GM21825 (cell line): ENCODE measurements around the gene FBLN5.

Experiments
- ATAC-seq: cut with Tn5 transposase; IDR thresholded peaks from one replicate; pipeline ENCODE4 v1.9.1; 2021; ENCODE audit warnings: mild to moderate bottlenecking, moderate library complexity; ENCODE audit not compliant: unreplicated experiment

Gene FBLN5

GRCh38 chr14:91946622-91947474, 646 bp downstream of the FBLN5 start:
- no peak for ATAC-seq

DNA sequence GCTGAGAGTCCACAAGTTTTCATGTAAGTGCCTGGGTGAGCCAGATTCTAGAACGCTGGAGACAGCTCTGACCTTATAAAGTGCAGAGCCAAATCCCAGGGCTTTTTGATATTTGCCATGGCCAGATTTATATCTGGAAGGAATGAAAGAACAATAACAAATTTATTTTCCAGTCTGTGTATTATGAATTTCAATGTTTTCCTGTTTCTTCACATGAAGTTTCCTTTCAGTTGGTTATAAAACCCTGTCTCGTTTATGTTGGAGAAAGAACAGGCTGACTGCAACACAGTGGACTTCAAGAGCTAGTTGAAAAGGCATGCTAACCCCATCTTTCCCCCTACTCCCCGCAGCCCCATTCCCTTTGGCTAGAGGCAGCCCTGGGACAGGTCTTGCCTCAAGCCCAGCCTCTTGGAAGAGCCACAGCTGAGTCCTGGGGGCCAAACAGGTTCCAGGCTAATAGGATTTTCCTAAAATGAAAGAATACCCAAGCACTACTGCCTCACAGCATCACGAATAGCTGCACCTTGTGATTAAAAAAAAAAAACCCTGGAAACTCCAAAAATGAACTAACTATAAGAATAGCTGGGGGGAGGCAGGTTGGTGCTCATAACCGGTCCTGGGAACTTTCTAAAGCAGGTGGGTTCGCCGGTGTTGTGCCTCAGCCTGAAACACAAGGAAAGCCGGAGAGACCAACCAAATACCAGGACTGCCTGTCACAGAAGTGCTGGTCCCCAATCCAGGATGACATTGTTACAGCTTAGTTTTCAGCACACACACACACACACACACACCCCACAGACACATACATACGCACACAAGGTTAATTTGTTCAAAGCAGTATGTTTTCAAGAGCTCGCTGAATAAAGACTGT, 1.5 kb downstream of the FBLN5 start:
- ATAC-seq, result no peak

DNA sequence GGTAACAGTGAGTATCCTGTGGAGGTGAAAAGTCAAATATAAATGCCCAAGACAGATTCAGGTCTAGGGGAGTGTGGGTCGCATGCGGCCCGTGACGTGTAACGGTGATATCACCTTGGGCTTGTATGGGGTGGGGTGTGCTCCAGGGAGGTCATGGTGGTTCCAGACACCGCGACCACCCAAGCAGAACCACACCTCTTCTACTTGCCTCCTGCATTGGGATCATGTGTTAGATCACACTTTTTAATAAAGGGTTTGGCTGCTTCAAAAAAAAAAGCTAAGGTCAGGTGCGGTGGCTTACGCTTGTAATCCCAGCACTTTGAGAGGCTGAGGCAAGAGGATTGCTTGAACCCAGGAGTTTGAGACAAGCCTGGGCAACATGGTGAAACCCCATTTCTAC, 4.5 kb downstream of the FBLN5 start:
- no peak for ATAC-seq

DNA sequence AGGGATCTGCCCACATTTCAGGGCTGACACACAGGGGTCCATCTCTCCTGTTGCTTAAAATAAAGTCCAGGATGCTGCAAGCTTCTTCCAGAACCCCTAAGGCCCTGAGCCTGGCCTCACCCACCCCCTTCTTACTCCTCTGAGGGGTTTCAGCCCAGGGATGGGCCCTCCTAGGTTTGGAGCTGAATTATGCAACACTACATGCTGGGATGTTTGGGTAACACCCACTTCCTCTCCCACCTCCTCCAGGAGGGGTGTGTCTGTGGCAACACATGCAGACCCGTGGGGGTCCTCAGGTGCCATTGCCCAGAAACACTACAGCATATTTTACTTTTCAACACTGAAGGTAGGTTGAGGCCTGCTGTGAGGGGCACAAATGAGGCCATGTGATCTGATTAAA, 5.4 kb downstream of the FBLN5 start:
- ATAC-seq, result no peak

DNA sequence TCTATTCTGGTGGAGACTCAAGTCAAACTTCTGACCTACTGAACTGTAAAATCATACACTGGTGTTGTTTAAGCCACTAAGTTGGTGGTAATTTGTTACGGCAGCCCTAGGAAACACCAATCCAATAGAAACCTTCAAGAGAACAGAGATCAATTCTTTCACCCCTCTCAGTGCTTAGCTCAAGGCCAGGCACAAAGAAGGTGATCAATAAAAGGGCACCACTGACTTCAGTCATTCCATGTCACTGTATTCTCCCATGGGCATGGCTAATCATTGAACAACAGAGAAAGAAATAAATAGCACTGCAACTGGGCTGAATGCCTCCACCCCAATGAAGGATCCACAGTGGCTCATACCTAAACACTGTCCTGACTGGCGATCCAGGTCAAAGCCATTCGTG, 7.3 kb downstream of the FBLN5 start:
- no peak for ATAC-seq

DNA sequence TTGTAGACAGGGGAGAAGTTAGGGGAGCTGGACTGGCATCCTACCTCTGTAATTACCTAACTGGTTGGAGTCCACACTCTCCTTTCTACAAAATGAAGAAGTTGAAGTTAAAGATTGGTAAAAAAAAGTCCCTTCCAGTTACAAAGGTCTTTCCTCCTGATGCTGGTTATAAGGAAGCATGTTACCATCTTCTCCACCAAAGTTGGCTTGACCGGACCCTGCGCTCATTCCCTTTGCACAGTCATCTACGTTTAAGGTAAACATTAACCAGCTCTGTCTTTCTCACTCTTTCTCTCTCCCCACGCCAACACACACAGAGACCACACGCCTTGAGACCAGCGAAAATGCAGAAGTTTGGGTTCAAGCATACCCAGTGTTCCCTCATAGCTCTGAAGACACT, 11.9 kb downstream of the FBLN5 start:
- no peak for ATAC-seq

- no peak for ATAC-seq
Observed at GRCh38 chr14:91934554-91935285, 12.8 kb downstream of the FBLN5 start.

- ATAC-seq, result no peak
Observed at GRCh38 chr14:91931478-91932088, 15.9 kb downstream of the FBLN5 start.

GRCh38 chr14:91929700-91930099, 17.8 kb downstream of the FBLN5 start:
- no peak for ATAC-seq

DNA sequence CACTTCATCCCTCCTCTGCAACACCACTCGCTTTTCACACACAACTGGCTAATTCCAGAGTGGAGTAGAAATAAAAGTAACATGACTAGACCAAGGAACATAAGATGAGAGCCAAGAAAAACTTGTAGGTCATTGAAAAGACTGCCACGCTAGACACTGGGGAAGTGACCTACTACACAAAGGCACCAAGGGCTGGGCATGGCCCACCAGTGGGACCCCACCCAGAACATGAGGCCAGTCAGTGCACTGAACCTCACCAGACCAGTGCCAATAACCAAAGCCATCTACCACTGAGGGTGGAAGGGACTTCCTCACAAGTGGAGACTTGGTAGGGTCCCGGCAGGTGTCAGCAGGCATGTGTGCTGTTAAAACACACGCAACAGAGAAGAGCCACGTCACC, 19.7 kb downstream of the FBLN5 start:
- ATAC-seq, result no peak

GRCh38 chr14:91927191-91927590, 20.3 kb downstream of the FBLN5 start:
- ATAC-seq, result no peak

DNA sequence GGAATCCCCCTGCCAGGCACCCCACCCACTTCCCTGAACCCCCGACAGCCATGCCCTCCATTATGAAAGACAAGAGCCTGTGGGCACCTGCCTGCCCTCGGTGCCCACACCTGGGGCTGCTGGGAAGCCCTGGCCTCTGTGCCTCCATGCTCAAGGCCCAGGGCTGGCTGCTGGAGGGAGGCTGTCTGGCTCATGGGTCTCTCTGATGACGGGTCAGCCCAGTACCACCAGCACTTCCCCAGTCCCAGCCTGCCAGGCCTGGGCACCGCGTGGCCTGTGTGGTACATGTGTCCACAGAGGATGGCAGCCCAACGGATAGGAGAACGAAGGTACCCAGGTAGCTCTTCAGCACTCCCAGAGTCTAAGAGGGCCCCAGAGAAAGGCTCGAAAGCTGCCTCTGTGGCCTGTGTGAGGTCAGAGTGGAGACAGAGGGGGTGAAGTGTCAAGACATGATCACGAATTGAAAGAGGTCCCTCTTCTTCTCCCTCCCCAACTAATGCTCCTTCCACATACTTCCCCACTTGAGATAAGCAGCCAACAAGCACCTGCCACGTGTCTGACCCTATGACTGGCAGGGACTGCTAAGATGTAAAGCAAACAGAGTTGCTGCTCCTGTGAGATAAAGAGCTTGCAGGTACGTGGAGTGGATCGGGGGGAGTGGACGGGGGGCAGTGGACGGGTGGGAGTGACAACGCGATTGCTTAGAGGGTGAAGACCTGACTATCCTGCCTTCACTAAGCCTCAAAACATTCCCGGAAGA, 21.2 kb downstream of the FBLN5 start:
- ATAC-seq, result no peak

DNA sequence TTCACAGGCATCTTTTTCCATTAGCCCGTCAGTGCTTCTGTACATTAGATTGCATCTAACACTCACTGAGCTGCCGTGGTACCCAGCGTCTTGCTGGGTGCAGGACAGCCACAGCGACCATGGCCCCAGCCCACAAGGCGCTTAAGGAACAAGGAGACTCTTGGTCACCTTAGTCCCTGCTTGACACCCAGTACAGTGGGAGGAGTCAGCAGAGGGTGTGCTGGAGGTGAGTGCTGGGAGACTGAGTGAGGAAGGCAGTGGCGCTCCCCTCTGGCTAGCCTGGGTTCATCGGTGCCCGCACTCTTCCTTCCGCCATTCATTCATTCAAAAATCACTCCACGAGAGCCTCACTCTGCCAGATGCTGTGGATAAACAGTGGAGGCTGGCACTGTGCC, 21.8 kb downstream of the FBLN5 start:
- ATAC-seq, result no peak

DNA sequence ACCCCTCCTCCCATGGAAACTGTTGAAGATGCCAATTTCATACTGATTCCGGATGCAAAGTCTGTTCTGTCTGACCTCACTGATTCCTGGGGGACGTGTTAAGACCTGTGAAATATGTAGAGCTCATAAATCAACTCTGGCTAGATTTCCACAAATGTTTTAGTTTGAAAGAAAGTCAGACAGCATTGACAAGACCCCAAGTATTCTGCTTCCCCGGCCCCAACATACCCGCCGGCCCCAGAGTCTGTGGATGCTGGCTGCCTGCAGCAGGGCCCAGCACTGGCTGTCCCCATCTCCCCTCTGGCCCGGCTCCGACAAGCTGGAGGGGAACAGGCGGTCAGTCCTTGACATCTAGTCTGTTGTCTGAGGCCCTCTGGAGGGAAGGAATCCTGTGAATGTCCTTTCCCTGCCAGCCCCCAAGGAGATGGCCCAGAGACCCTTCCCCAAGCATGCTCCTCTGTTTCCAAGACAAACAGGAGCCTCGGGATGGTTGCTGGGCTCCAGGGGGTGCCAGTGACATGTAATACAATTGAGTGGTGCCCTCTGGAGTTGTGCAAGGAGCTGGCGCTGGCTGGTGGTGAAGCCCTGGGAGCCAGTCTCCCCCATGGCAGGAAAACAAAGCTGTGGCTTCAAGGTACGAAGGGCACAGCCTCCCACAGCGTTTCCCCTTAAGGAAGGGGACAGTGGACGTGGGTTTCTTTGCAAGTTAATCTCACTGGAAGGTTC, 22.3 kb downstream of the FBLN5 start:
- no peak for ATAC-seq

- ATAC-seq, result no peak
Observed at GRCh38 chr14:91920526-91920925, 27.0 kb downstream of the FBLN5 start.

DNA sequence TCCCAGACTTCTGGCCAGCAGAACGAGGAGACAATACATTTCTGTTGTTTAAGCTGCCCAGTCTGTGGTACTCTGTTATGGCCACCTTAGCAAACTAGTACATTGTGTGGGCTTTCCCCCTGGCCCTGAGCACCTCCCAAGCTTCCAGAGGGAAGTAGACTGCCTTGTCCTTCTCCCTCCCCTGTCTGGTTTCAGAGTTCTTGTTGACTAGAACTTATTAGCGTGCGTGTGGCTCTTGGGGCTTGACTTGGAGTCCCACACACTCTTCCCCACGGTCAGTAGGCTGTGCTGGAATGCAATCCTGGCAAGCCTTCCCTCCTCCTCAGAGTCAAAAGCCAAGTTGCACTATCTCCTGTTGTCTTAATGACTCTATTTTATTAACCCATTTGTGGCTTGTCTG, 27.7 kb downstream of the FBLN5 start:
- ATAC-seq, result no peak

GRCh38 chr14:91918186-91918883, 29.2 kb downstream of the FBLN5 start:
- no peak for ATAC-seq

DNA sequence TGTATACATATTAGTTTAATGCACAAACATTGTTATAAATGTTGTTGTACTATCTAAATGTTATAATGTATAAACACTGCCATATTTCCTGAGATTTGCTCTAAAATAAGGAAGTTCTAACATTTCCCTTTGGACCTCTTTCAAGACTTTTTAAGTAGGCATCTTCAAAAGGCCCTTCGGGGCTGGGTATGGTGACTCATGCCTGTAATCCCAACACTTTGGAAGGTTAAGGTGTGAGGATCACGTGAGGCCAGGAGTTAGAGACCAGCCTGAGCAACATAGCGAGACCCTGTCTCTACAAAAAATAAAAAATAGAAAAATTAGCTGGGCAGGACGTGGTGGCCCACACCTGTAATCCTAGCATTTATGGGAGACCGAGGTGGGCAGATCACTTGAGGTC, 35.5 kb downstream of the FBLN5 start:
- ATAC-seq, result no peak

- no peak for ATAC-seq
Observed at GRCh38 chr14:91911474-91912032, 35.9 kb downstream of the FBLN5 start.
